Cardiac muscle cell (in vitro differentiated cells and primary cell): ENCODE data around the gene TMEM170A. TPM values are rescaled to one million over a fixed set of nuclear protein-coding genes. Genes with fewer than 3 reads are reported as not detected.

Source experiments
- DNase-seq, 2 donors: peaks; one replicate each; pipeline versions ENCODE4 v3.0.0 to v3.0.0-alpha.2; 2010 to 2017; ENCODE audit warnings: low read depth in 1 of 2, low spot score in 1 of 2
- H3K27ac ChIP-seq: fragments of 200-600 bp; sonication (generic); 2 replicates; pipeline ENCODE4 v1.5.1; 2016
- H3K27me3 ChIP-seq: fragments of 200-600 bp; sonication (generic); 2 replicates; pipeline ENCODE4 v1.6.0; 2016; ENCODE audit warnings: control low read depth
- H3K36me3 ChIP-seq: fragments of 200-600 bp; sonication (generic); 2 replicates; pipeline ENCODE4 v1.5.1; 2016; ENCODE audit warnings: control low read depth
- H3K4me1 ChIP-seq: fragments of 200-600 bp; sonication (generic); 2 replicates; pipeline ENCODE4 v1.8.1; 2017; ENCODE audit warnings: low read depth, mild to moderate bottlenecking, mixed run types
- H3K4me3 ChIP-seq: fragments of 200-600 bp; sonication (generic); 2 replicates; pipeline ENCODE4 v1.5.1; 2016; ENCODE audit warnings: mild to moderate bottlenecking
- H3K9me3 ChIP-seq: fragments of 200-600 bp; sonication (generic); 2 replicates; pipeline ENCODE4 v1.5.1; 2017; ENCODE audit warnings: low read depth, mild to moderate bottlenecking, control low read depth
- polyA plus RNA-seq: library from polyadenylated mRNA; unstranded; fragments of >200 nt; fragmentation: Nextera tagmentation; extraction: Ambion mirVana; gene quantifications from 2 replicates; pipeline ENCODE4 v1.2.1, GENCODE V29; 2016
- total RNA-seq: library from RNA; depleted of rRNA; stranded (reverse); fragments of >200 nt; gene quantifications from 2 replicates; pipeline ENCODE4 v1.2.3, GENCODE V29; 2016
- TF ChIP-seq, protein P1 (sequence below): IDR thresholded peaks from 2 replicates; pipeline ENCODE4 v1.5.1; 2012; ENCODE audit warnings: low read depth, mild to moderate bottlenecking, low read length

The TMEM170A gene
- total and polyA plus RNA-seq, 2 experiments from 2014 or later, result 22.7 to 29.0 TPM

GRCh38 chr16:75402821-75403475 lies 61.5 kb downstream of the TMEM170A start:
- TF ChIP-seq, protein P1, sequence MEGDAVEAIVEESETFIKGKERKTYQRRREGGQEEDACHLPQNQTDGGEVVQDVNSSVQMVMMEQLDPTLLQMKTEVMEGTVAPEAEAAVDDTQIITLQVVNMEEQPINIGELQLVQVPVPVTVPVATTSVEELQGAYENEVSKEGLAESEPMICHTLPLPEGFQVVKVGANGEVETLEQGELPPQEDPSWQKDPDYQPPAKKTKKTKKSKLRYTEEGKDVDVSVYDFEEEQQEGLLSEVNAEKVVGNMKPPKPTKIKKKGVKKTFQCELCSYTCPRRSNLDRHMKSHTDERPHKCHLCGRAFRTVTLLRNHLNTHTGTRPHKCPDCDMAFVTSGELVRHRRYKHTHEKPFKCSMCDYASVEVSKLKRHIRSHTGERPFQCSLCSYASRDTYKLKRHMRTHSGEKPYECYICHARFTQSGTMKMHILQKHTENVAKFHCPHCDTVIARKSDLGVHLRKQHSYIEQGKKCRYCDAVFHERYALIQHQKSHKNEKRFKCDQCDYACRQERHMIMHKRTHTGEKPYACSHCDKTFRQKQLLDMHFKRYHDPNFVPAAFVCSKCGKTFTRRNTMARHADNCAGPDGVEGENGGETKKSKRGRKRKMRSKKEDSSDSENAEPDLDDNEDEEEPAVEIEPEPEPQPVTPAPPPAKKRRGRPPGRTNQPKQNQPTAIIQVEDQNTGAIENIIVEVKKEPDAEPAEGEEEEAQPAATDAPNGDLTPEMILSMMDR, result peak; percentile 61
- peak overlapping the region; percentile 84 for H3K27ac ChIP-seq
- H3K9me3 ChIP-seq, result no peaks in the 10 kb centered on the region
- no peaks in the 10 kb centered on the region for H3K27me3 ChIP-seq
- DNase-seq, result peak; percentile 40 to 69
- peaks cover 10% of the 10 kb centered on the region for H3K36me3 ChIP-seq
- H3K4me3 ChIP-seq, result no peak overlapping the region
- peaks cover 13% of the 10 kb centered on the region for H3K4me1 ChIP-seq

GRCh38 chr16:75402159-75402820 lies 62.2 kb downstream of the TMEM170A start:
- H3K27ac ChIP-seq, result peak overlapping the region; percentile 84
- TF ChIP-seq, protein P1, result no peak
- peaks cover 10% of the 10 kb centered on the region for H3K36me3 ChIP-seq
- no peaks in the 10 kb centered on the region for H3K27me3 ChIP-seq
- DNase-seq, result peak; percentile 58 to 64
- peaks cover 13% of the 10 kb centered on the region for H3K4me1 ChIP-seq
- H3K9me3 ChIP-seq, result no peaks in the 10 kb centered on the region
- no peak overlapping the region for H3K4me3 ChIP-seq

GRCh38 chr16:75401691-75402090 lies 62.8 kb downstream of the TMEM170A start:
- DNase-seq, result no peak
- Histone ChIP-seq H3K9me3 (no peaks in the 10 kb centered on the region), H3K27me3 (no peaks in the 10 kb centered on the region), H3K4me1 (peaks cover 13% of the 10 kb centered on the region), H3K36me3 (peaks cover 4% of the 10 kb centered on the region), H3K4me3 (no peak overlapping the region), H3K27ac (peak overlapping the region; percentile 84)
- TF ChIP-seq, protein P1, result no peak

GRCh38 chr16:75398333-75398732 lies 66.2 kb downstream of the TMEM170A start:
- Histone ChIP-seq H3K4me3 (no peak overlapping the region), H3K27ac (no peak overlapping the region), H3K36me3 (peaks cover 3% of the 10 kb centered on the region), H3K9me3 (no peaks in the 10 kb centered on the region), H3K4me1 (peaks cover 18% of the 10 kb centered on the region), H3K27me3 (no peaks in the 10 kb centered on the region)
- DNase-seq, result peak in 1 of 2 donors; percentile 17
- TF ChIP-seq, protein P1, result no peak

- Histone ChIP-seq H3K36me3 (peaks cover 3% of the 10 kb centered on the region), H3K27ac (peak overlapping the region; percentile 29), H3K4me1 (peaks cover 28% of the 10 kb centered on the region), H3K4me3 (no peak overlapping the region), H3K9me3 (no peaks in the 10 kb centered on the region), H3K27me3 (no peaks in the 10 kb centered on the region)
- TF ChIP-seq, protein P1, result no peak
- no peak for DNase-seq
Measured at GRCh38 chr16:75394941-75395340, 69.5 kb downstream of the TMEM170A start.

Other genes starting within 250 kb of the TMEM170A start
- not detected in 2 replicates for gene CTRB1, start 245.7 kb downstream of the TMEM170A start, total RNA-seq
- gene CTRB1, start 245.7 kb downstream of the TMEM170A start, polyA plus RNA-seq, result 0.22 and 1.1 TPM in 2 replicates
- gene BCAR1, start 213.1 kb downstream of the TMEM170A start, total RNA-seq, result 105 and 121 TPM in 2 replicates
- 83.7 and 106 TPM in 2 replicates for gene BCAR1, start 213.1 kb downstream of the TMEM170A start, polyA plus RNA-seq
- gene CFDP1, start 31.2 kb downstream of the TMEM170A start, total RNA-seq, result 78.1 and 103 TPM in 2 replicates
- 114 and 116 TPM in 2 replicates for gene CFDP1, start 31.2 kb downstream of the TMEM170A start, polyA plus RNA-seq
- 3.2 and 3.8 TPM in 2 replicates for gene CHST6, start 30.8 kb upstream of the TMEM170A start, total RNA-seq
- 0.10 and 1.2 TPM in 2 replicates for gene CHST6, start 30.8 kb upstream of the TMEM170A start, polyA plus RNA-seq
- 0.35 and 0.66 TPM in 2 replicates for gene CHST5, start 71.4 kb upstream of the TMEM170A start, total RNA-seq
- 0.05 TPM in 1 of 2 replicates, not detected in the other for gene CHST5, start 71.4 kb upstream of the TMEM170A start, polyA plus RNA-seq
- 17.1 and 23.7 TPM in 2 replicates for gene TMEM231, start 91.6 kb upstream of the TMEM170A start, total RNA-seq
- 20.3 and 21.5 TPM in 2 replicates for gene TMEM231, start 91.6 kb upstream of the TMEM170A start, polyA plus RNA-seq
- 125 and 139 TPM in 2 replicates for gene GABARAPL2, start 101.7 kb upstream of the TMEM170A start, total RNA-seq
- 426 and 456 TPM in 2 replicates for gene GABARAPL2, start 101.7 kb upstream of the TMEM170A start, polyA plus RNA-seq
- gene ADAT1, start 158.6 kb upstream of the TMEM170A start, total RNA-seq, result 52.4 and 66.1 TPM in 2 replicates
- gene ADAT1, start 158.6 kb upstream of the TMEM170A start, polyA plus RNA-seq, result 21.6 and 23.3 TPM in 2 replicates
- 106 and 114 TPM in 2 replicates for gene KARS1, start 183.0 kb upstream of the TMEM170A start, total RNA-seq
- gene KARS1, start 183.0 kb upstream of the TMEM170A start, polyA plus RNA-seq, result 132 and 160 TPM in 2 replicates
- gene TERF2IP, start 183.1 kb upstream of the TMEM170A start, total RNA-seq, result 45.3 and 79.8 TPM in 2 replicates
- gene TERF2IP, start 183.1 kb upstream of the TMEM170A start, polyA plus RNA-seq, result 66.6 and 85.1 TPM in 2 replicates
- not detected in 2 replicates for gene CPHXL2, start 212.3 kb upstream of the TMEM170A start, total RNA-seq
- 0.70 TPM in 1 of 2 replicates, not detected in the other for gene CPHXL2, start 212.3 kb upstream of the TMEM170A start, polyA plus RNA-seq
- gene DUXB, start 236.8 kb upstream of the TMEM170A start, total RNA-seq, result not detected in 2 replicates
- gene DUXB, start 236.8 kb upstream of the TMEM170A start, polyA plus RNA-seq, result 0.37 TPM in 1 of 2 replicates, not detected in the other